Dermis microvascular lymphatic vessel endothelial cell (primary cell): ENCODE measurements around the gene KDM7A. TPM values are rescaled to one million over a fixed set of nuclear protein-coding genes. Genes with fewer than 3 reads are reported as not detected.
A peak's percentile ranks its signal among the peaks of the same experiment; 100 is the strongest.

Experiments used
- DNase-seq, 2 donors: peaks; one replicate each; pipeline versions ENCODE4 v3.0.0 to v3.0.0-alpha.2; 2010; ENCODE audit warnings: low read depth in 2 of 2
- total RNA-seq: library from RNA; depleted of rRNA; stranded (reverse); fragments of >200 nt; gene quantifications from 2 replicates; pipeline ENCODE4 v1.2.1, GENCODE V29; 2014

The KDM7A gene
- total RNA-seq, 1 donor from 2014 or later = 6.2 TPM

DNA sequence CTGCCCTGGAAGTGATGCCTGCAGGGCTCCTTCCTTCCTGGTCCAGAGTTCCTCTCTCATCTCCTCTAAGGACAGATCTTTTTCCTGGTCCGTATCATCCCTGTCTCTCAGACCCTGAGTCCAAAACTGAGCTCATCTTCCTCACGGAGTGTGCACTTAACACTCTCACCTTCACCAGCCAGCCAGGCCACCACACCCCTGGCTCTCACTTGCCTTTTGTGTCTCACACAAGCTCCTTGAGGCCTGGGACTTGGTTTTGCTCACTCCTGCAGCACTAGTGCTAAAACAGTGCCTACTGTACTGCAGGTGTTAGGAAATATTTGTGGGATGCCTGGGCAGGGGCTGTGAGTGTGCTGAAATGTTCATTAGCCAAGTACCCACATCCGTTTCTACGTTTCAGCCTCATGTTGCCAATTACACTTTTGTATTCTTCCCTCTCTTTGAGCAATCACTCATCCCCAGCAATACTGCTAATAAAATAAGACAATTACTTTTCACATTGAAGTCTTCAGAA, 92.6 kb downstream of the KDM7A start:
- DNase-seq = no peak

DNA sequence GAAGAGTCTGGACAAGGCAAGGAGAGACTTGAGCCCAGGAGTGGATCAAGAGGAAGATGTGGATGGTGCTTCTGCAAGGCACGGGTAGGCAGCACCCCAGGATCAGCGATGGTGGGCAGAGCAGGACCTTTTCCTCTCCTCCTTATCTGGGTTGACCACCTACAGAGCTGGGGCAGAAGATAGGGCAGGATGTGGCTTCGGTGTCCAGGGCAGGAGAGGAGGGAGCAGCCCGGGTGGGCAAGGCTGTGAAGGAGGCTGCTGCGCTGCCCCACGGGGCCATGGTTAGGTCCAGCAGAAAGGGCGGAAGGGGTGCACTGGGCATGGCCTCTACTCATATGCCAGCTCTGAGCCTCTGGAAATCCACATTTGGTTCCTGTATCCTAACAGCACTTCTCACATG, 94.0 kb downstream of the KDM7A start:
- no peak for DNase-seq

DNA sequence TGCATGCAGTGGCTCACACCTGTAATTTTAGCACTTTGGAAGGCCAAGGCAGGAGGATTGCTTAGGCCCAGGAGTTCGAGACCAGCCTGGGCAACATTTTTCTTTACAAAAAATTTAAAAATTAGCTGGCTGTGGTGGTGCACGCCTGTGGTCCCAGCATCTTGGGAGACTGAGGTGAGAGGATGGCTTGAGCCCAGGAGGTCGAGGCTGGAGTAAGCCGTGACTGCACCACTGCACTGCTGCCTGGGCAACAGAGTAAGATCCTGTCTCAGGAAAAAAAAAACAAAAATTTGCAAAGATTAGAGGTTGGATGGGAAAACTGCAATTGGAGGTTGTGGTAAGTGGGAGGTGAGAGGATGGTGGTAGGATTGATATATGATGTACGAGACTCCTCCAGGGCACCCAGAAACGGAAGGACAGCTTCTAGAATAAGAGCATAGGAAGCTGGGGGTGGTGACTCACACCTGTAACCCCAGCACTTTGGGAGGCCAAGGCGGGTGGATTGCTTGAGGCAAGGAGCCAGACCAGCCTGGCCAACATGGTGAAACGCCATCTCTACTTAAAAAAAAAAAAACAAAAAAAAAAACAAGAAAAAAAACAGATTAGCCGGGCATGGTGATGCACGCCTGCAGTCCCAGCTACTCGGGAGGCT, 94.9 kb downstream of the KDM7A start:
- no peak for DNase-seq

DNA sequence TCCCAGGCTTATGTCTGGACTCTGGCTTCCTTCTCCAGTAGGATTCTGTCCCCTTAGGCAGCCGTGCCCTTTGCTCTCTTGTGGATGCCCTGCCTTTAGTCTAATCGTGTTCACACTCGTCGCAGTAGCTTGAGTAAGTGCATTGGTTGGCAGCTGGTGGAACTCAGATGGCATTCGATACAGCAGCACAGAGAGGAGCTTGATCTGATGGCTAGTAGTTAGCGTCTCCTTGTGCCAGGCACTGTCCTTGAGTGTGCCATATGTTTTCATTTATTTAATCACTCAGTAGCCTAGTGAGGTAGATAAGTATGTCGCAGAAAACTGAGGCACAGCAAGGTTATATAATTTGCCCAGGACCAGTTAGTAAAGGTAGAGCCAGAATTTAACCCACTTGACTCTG, 95.9 kb downstream of the KDM7A start:
- DNase-seq = no peak

DNA sequence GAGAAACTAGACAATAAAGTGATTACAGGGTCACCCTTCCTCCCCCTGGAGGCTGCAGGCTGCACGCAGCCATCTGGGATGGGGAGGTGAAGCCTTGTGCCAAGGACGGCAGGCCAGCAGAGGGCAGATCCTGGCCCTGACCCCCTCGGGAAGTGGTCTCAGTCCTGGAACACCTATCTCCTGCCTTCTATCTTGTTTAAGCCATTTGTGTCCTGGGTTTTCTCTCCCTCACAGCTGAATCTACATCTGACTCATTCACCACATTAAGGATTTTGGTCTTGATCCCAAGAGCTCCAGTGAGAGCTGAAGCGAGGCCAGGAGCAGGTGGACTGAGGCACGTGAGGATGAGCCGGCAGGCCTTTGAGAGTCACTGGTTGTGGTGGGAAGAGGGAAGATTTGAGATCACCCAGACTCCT, 97.7 kb downstream of the KDM7A start:
- DNase-seq = peak in 1 of 2 donors; percentile 24

DNA sequence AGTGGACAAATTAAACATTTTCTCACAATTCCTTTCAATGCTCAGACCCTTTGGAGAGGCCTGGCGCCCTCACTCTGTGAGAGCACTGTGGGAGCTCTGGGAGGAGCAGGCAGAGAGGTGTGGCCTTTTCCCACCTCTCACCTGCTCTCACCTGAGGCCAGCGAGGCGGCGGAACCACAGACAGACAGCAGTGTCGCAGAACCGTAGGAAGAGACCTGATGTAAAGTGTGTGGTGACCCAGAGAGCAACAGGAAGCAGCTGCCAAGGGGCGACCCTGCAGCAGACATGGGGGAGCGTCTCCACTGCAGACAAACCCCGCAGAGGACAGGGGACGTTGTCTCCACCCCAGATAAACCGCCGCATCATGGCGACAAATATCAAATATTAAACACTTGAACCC, 98.4 kb downstream of the KDM7A start:
- no peak for DNase-seq

DNA sequence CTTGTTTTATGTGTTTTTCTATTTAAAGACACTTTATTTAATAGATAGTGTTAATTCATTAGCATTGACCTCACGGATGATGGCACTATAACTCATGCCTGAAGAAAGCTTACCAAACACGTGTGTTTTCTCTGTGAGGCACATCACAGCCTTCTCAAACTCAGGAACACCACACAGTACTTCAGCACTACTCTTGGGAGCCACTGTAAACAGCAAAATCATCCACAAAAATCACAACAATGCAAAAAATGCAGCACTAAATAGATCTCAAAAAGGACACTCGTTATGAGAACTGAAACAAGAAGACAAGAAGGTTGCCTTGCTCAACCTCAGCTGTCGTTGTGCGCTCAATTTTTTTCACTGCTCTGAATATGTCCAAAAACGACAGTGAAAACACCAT, 102.0 kb downstream of the KDM7A start:
- no peak for DNase-seq

DNA sequence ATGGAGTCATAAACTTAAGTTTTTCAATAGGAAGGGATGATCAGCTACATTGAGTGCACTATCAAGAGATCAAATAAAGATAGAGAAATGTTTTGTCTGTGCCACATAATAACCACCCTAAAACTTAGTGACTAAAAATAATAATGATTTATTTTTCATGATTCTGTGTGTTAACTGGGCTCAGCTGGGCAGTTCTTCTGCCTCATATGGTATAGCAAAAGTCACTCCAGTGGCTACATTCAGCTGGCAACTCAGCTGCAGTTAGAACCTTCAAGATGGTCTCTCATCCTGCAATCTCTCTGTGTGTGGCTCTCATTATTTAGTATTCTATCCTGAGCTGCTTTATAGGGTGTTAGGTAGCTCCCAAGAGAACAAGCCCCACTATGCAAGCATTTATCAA, 106.2 kb downstream of the KDM7A start:
- no peak for DNase-seq

DNA sequence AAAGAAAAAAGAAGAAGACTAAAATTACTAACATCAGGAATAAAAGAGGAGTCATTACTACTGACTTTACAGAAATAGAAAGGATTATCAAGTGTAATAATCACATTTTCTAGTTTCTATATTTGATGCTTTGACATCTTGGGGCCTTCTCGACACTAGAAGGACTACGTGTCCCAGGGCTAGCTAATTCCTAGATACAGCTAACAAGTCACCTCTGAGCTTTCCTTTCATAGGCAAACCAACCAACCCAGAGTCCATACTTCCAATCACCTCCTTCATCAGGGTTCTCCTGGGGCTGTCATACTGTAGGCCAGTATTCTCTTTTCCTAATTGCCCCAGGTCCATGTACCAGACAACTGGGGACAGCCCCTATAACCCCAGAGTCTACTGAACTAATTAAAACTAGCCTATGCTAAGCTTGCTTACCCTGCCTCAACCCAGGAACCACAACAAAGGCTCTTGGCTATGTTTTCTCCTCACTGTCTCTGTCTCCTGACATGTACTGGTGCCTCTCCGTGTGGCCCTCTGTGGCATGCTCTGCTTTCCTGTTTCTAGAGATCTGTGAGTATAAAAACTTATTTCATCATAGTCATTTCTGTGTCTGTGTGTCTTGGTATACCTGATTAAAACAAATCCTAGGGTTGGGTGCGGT, 107.4 kb downstream of the KDM7A start:
- DNase-seq = no peak

DNA sequence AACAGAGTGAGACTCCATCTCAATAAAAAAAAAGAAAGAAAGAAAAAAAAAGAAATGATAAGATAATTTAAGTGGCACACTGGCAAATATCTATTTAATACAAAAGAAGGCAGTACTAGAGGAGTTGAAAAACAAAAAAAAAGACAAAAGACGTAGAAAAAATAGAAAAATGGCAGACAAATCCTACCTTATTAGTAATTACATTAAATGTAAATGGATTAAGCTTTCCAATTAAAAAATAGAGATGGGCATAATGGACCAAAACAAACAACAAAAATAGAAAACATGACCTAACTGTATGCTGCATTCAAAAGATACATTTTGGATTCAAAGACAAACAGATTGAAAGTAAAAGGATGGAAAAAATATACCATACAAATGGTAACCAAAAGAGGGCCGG, 108.8 kb downstream of the KDM7A start:
- no peak for DNase-seq

DNA sequence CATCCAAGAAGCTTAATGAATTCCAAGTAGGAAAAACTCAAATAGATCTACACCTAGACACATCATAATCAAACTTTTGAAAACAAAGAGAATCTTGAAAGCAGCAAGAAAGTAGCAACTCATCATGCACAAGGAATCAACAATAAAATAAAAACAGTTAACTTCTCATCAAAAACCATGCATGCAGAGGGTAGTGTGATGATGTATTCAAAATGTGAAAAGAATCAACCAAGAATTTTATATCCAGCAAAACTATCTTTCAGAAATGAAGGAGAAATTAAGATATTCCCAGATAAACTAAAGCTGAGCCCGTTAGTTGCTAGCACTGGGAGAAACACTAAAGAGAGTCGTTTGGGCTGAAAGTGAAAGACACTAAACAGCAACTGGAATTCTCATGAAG, 109.7 kb downstream of the KDM7A start:
- no peak for DNase-seq

DNA sequence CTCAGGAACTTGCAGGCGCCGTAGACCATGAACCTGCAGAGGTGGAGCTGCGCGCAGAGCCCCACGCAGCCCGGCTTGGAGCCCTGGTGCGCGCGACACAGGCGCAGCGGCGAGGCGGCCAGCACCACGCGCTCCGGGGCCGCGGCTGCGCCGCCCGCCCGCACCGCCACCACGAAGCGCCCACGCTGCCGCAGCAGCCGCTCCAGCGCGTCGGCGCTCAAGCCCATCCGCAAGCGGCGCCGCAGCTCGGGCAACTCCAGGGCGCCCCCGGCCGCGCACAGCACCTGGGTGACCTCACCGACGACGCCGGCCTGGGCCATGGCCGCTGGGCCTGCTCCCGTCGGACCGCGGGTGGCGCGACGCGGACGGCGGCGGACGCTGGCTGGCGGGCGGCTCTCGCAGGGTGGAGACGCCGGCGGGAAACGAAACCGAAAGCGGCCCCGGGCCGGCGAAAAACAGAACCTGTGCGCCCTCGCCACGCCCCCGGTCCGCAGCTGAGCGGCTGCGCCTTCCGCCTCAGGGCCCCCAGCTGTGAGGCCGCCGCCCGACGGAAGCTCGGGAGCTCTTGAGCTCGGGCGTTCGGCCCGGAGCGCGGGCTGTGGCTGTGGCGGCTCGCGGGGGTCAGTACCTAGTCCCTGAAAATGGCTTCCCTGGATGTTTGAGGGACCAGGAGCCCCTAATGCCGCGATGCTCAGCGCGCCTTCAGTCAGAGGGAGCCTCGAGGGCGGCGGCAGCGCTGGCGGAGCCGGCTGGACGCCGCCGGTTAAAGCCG, 114.1 kb downstream of the KDM7A start, which contains the start of gene PARP12:
Gene PARP12, minus strand, starts transcription at position 424 of the 772 bp plus-strand sequence. Its CDS starts 104 bp downstream, at position 320.
- DNase-seq = peak; percentile 64 to 86

DNA sequence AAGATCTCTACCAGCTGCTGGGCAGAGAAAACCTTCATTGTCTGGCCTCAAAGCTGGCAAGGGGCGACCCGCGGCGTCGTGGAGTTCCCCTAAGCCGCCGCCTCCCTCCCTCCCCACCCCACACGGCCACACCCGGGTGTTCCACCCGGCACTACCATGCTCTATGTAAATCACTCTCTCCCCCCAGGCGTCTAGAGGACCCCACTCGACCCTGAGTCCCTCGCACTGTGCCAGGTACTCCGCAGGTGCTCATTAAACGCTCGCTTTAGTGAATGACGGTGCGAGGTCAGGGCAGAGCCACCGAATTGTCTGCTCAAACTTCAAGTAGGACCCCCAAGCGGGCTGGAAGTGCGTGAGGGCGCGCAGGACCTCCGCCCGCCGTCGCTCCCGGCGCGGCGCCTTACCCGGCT, 114.7 kb downstream of the KDM7A start:
- DNase-seq = peak in 1 of 2 donors; percentile 44

DNA sequence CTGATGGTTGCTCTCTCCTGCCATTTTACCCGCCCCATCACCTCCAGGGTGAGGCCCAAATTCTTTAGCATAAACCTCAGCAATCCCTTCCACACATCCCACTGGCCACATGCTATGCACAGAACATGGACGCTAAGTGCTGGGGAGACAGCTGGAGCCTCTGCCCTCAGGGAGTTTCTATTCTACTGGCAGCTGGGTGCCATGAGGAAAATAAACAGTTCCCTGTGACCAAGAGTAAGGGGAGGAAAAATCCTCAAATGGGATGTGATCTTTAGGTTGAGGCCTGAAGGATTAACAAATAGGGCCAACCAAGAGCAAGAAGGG, 115.2 kb downstream of the KDM7A start:
- peak in 1 of 2 donors; percentile 25 for DNase-seq

DNA sequence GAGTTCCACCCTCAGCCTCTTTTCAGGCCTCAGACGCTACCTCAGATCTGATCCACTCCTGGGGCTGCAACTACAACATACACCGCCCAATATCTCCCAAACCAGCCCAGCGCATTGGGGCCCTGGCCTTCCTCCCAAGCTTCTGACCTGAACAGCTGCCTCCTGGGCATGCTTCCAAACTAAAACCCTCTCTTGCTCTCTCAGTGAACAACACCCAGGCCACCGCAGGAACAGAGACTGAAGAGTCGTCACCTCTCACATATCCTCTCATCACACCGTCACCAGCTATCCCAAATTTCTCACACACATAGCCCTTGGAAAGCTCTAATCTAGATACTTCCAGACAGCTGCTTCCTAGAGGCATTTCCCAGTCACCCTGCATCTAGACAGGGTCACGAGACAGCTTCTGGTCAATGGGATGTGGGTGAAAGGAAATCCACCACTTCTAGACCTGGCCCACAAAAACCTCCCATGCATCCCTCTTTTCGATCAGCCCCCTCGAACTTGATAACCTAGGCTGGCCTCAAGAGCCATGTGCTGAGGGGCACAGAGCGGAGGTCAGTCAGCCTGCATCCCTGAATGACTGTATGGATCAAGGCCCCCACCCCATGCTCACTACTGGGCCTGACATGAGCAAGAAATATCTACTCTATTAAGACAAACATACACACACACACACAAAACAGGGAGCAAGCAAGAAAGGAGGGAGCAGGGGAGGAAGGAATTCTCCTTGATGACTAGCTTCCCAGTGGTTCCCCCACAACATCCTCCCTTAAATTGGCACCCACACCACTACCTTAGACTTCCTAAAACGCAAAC, 115.8 kb downstream of the KDM7A start:
- peak; percentile 76 to 87 for DNase-seq

DNA sequence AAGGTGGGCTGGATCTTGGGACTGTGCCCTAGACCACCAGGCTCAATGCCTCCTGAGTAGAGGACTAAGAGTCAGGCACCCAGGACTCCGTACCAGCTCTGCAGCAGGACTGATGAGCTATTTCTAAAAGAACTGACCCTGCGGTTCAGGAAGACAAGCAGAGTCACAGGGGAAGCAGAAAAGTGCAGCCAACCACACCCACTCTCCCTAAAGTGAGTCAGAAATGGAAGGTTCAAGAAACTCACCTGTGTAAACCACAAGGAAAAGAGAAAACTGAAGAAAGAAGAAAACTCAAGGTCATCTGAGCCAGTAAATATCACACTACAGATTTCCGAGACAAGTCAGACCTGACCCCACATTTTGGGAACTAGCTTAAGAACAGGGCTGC, 116.5 kb downstream of the KDM7A start:
- peak in 1 of 2 donors; percentile 34 for DNase-seq

DNA sequence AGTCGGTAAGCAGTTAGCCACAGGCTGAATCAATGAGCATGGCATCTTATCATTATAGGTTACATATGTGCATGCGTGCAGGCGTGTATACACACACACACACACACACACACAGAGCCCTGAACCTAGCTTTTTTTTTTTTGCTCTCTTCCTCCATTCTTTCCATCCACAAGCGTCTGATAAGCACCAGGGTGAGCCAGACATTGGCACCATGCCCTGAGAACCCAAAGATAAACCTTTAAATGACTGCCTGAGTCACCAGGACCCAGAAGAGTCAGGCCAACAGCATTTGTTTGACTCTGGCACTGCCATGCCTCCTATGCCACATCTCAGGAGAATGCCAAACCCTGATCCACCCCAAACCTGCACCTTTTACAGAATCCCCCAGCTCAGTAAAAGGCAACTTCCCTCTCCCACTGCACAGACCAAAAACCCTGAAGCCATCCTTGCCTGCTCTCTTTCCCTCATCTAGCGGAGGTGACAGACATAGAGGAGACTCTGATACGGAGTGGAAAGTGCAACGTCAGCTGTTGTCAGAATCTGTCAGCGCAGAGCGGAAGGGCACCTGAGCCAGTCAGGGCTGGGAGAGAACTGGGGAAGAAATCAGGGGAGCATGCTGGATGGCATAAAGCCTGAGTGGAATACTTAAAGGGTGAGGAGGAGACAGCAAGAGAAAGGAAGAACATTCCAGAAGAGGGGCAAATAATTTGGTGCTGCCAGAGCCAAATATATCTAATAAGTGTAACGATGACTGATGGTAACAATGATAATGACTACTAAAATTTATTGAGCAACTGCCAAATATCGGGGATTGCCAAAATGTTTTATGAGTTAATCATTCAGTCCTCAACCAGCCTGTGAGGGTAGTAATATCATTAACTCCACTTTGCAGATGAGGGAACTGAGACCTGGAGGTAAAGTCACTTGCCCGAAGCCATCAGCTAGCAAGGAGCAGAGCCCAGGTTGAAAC, 117.2 kb downstream of the KDM7A start:
- DNase-seq = peak; percentile 59 to 92

DNA sequence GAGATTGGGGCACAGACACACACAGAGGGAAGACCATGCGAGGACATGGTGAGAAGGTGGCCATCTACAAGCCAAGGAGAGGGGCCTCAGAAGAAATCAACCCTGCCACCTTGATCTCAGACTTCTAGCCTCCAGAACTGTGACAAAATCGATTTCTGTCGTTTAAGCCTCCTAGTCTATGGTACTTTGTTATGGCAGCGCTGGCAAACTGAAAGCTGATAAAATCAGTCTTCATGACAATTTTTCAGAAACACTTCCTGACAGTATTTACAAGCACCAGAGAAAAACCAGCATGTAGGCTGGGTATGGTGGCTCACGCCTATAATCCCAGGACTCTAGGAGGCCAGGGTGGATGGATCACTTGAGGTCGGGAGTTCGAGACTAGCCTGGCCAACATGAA, 118.3 kb downstream of the KDM7A start:
- DNase-seq = no peak

DNA sequence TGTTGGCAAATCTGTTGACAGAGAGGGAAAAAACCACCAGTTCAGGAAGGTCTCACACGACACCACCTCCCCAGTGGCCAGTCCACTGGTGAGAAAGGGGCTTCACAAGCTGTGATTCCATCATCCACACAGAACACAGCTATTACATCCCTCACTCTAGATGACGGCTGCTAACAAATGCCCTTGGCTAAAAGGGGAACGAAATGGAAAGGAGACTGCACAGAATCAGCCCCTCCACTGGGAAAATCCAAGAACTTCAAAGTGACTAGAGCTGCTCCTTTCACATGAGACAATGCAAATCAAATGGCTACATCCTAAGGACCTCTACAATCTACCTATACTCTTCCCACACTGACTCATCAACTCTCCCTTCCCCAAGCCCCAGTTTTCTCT, 119.6 kb downstream of the KDM7A start:
- DNase-seq = no peak

DNA sequence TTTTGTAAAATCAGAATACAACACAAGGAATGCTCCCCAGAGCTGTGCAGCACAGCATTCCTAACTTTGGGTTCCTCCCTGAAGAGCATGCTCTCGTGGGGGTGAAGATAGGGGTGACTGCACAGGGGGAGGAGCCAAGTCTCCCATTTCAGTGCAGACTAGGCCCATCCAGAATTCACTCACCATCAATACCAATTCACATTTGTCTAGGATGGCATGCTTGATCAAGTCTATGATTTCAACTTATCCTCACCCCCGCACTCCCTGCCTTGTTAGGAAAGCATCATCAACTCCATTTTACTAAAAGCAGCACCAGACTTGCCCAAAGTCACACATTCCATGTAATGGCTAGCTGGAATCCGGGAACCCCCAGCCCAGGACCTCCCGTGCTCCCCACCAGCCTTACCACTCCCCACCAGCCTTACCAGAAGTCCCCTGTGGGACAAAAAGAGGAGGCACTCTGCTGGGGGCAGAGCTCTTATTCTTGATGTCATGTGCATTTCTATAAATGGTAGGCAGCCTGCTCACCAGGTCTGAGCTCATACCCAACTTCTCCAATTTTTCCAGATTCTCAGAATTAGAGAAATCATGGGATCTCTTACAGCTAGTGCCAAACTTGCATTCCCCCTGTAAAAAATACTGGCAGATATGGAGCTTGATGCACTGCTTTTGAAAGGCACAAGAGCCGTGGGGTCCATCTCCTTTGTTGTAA, 120.2 kb downstream of the KDM7A start:
- DNase-seq = no peak
